HFFc6 (cell line): ENCODE results near the gene HUNK. TPM values are rescaled to one million over a fixed set of nuclear protein-coding genes. Genes with fewer than 3 reads are reported as not detected.
"Not testable (repeated sequence)": the region's sequence is repeated elsewhere in the genome, so short reads cannot be mapped to it uniquely, and the experiment has no call there.

Experiments
- DNase-seq: peaks from one replicate; pipeline ENCODE4 v3.0.0-alpha.2; 2018
- H3K27ac Mint-ChIP-seq: 2 replicates; pipeline ENCODE4 v1.8.0; 2020; ENCODE audit warnings: mild to moderate bottlenecking, mixed read lengths
- H3K27me3 Mint-ChIP-seq: 2 replicates; pipeline ENCODE4 v1.8.0; 2021; ENCODE audit warnings: mild to moderate bottlenecking, moderate library complexity, mixed read lengths; ENCODE audit not compliant: insufficient read depth
- H3K36me3 Mint-ChIP-seq: 2 replicates; pipeline ENCODE4 v1.8.0; 2021; ENCODE audit warnings: low read depth, mixed read lengths
- H3K4me1 Mint-ChIP-seq: 2 replicates; pipeline ENCODE4 v1.8.0; 2020; ENCODE audit warnings: low read depth, mixed read lengths
- H3K4me3 Mint-ChIP-seq: 2 replicates; pipeline ENCODE4 v1.8.0; 2020; ENCODE audit warnings: mild to moderate bottlenecking, moderate library complexity, mixed read lengths
- H3K9me3 Mint-ChIP-seq: 2 replicates; pipeline ENCODE4 v1.8.0; 2020; ENCODE audit warnings: mild to moderate bottlenecking, mixed read lengths
- total RNA-seq, 6 experiments: library from RNA; stranded (reverse); fragmentation: NEBNext Ultra II Directional; extraction: Animal tissue kit (Norgen Biotek cat#: 25700); gene quantifications; 2 replicates in 1 of 6; 3 replicates in 5 of 6; pipeline ENCODE4 v1.2.3, GENCODE V29; 2021
- TF ChIP-seq, protein P1 (sequence below): fragments of 200-600 bp; sonication (generic); IDR thresholded peaks from 2 replicates; pipeline ENCODE4 v1.5.0; 2021; ENCODE audit warnings: antibody characterized with exemption, mild to moderate bottlenecking

The HUNK gene
- total RNA-seq, 6 experiments from 2014 or later = not detected

DNA sequence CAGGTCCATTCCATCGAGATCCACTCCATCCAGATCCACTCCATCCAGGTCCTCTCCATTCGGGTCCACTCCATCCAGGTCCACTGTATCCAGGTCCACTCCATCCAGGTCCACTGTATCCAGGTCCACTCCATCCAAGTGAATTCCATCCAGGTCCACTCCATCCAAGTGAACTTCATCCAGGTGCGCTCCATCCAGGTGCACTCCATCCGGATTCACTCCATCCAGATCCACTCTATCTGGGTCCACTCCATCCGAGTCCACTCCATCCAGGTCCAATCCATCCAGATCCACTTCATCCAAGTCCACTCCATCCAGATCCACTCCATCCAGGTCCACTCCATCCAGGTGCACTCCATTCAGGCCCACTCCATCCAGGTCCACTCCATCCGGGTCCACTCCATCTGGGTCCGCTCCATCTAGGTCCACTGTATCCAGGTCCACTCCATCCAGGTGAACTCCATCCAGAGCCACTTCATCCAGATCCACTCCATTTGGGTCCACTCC is 157.4 kb downstream of the HUNK start:
- no peak overlapping the region for H3K27ac Mint-ChIP-seq
- H3K9me3 Mint-ChIP-seq = peaks cover 85% of the 10 kb centered on the region
- no peaks in the 10 kb centered on the region for H3K27me3 Mint-ChIP-seq
- H3K4me3 Mint-ChIP-seq = no peak overlapping the region
- no peaks in the 10 kb centered on the region for H3K4me1 Mint-ChIP-seq
- H3K36me3 Mint-ChIP-seq = peaks cover 16% of the 10 kb centered on the region; the same call in 1 of the 2 replicates
- no peak for DNase-seq
- TF ChIP-seq, protein P1, sequence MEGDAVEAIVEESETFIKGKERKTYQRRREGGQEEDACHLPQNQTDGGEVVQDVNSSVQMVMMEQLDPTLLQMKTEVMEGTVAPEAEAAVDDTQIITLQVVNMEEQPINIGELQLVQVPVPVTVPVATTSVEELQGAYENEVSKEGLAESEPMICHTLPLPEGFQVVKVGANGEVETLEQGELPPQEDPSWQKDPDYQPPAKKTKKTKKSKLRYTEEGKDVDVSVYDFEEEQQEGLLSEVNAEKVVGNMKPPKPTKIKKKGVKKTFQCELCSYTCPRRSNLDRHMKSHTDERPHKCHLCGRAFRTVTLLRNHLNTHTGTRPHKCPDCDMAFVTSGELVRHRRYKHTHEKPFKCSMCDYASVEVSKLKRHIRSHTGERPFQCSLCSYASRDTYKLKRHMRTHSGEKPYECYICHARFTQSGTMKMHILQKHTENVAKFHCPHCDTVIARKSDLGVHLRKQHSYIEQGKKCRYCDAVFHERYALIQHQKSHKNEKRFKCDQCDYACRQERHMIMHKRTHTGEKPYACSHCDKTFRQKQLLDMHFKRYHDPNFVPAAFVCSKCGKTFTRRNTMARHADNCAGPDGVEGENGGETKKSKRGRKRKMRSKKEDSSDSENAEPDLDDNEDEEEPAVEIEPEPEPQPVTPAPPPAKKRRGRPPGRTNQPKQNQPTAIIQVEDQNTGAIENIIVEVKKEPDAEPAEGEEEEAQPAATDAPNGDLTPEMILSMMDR = no peak

DNA sequence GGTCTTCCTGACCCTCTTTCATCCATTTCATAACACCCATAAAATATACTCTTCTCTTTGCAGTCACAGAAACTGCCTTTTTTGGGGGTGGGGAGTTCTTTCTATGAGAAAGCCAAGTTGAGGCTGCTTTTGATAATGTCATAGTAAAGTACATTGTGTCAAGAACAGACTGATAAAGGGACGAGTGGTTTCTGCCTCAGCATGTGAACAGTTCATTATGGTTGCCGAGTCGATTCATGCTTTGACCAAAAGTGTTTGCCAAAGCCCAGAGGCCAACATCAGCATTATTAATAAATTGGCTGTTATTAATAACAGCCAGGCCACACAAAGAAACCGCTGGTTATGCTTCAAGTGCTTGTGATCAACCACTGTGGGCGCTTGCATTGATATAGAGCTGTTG is 162.0 kb downstream of the HUNK start:
- TF ChIP-seq, protein P1 = no peak
- Mint-ChIP-seq H3K4me1 (no peaks in the 10 kb centered on the region), H3K9me3 (peaks cover 88% of the 10 kb centered on the region), H3K27ac (no peak overlapping the region), H3K27me3 (no peaks in the 10 kb centered on the region; the same call in 1 of the 2 replicates), H3K36me3 (peaks cover 7% of the 10 kb centered on the region; the same call in 1 of the 2 replicates), H3K4me3 (no peak overlapping the region)
- no peak for DNase-seq

DNA sequence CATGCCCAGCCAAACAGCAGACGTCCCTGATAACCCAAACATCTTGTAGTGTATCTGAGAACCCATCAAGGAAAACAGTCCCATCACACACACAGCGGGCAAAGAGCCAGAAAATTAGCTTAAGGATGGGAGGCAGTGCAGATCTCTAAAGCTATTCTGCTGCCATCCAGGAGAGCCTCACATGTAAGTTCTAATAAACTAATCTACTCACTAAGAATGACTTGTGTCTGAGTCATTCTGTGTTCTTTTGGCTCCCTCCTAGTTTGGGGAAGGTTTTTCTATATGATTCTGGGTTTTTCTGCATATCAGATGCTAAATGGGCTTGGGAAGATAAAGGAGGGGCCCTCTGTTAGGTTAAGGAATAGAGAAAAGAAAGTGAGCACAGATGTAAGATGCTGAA is 162.8 kb downstream of the HUNK start:
- TF ChIP-seq, protein P1 = no peak
- Mint-ChIP-seq H3K27me3 (no peaks in the 10 kb centered on the region; the same call in 1 of the 2 replicates), H3K9me3 (peaks cover 85% of the 10 kb centered on the region), H3K27ac (no peak overlapping the region), H3K36me3 (no peaks in the 10 kb centered on the region), H3K4me1 (no peaks in the 10 kb centered on the region), H3K4me3 (no peak overlapping the region)
- DNase-seq = no peak

DNA sequence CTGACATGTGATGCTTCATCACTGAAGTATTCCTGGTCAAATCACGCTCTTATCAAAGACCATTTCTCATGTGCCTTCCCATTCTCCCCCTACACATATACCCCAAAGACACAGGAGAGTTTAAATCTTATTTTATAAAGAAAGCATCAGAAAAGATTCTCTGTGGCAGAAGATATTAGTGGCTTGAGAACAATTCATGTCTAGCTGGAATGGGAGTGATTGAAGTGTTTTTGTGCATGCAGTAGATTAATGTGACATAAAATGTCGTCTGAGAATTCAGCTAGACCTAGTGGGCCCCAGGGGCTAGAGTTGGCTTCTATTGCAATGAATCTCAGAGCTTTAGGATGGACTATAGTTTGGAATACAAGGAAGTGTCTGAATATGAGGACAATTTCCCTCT is 163.9 kb downstream of the HUNK start:
- TF ChIP-seq, protein P1 = no peak
- Mint-ChIP-seq H3K4me3 (no peak overlapping the region), H3K27ac (no peak overlapping the region), H3K27me3 (no peaks in the 10 kb centered on the region; the same call in 1 of the 2 replicates), H3K36me3 (no peaks in the 10 kb centered on the region), H3K4me1 (no peaks in the 10 kb centered on the region), H3K9me3 (peaks cover 85% of the 10 kb centered on the region)
- no peak for DNase-seq

GRCh38 chr21:32038751-32039150 is 165.9 kb downstream of the HUNK start:
- peaks cover 82% of the 10 kb centered on the region for H3K9me3 Mint-ChIP-seq
- not testable (repeated sequence) for DNase-seq, H3K4me1 Mint-ChIP-seq, H3K36me3 Mint-ChIP-seq, H3K27me3 Mint-ChIP-seq, H3K4me3 Mint-ChIP-seq, H3K27ac Mint-ChIP-seq

DNA sequence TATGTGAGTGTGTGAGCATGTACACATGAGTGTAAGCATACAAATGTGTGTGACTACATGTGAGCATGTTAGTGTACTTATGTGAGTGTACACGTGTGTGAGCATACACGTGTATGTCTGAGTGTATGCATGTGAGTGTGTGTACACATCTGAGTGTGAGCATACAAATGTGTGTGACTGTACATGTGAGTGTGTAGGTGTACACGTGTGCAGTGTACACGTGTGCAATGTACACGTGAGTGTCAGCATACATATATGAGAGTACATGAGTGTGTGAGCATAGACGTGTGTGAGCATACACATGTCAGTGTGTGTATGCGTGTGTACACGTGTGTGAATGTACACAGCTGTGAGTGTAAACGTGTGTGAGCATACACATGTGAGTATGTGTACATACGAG is 170.6 kb downstream of the HUNK start:
- H3K27ac Mint-ChIP-seq = no peak overlapping the region
- TF ChIP-seq, protein P1 = no peak
- H3K27me3 Mint-ChIP-seq = no peaks in the 10 kb centered on the region; the same call in 1 of the 2 replicates
- H3K4me3 Mint-ChIP-seq = no peak overlapping the region
- H3K9me3 Mint-ChIP-seq = peaks cover 63% of the 10 kb centered on the region
- DNase-seq = no peak
- H3K4me1 Mint-ChIP-seq = no peaks in the 10 kb centered on the region
- peaks cover 6% of the 10 kb centered on the region; the same call in 1 of the 2 replicates for H3K36me3 Mint-ChIP-seq
